Cerebellar nuclear complex (tissue), 1 donor: ENCODE measurements around the gene NBAS.
"Not testable (repeated sequence)": the region's sequence is repeated elsewhere in the genome, so short reads cannot be mapped to it uniquely, and the experiment has no call there.

Experiments
- DNase-seq, 2 experiments: peaks; one replicate each; lab custom pipeline; 2025; lab: John Stamatoyannopoulos, UW

NBAS gene

DNA sequence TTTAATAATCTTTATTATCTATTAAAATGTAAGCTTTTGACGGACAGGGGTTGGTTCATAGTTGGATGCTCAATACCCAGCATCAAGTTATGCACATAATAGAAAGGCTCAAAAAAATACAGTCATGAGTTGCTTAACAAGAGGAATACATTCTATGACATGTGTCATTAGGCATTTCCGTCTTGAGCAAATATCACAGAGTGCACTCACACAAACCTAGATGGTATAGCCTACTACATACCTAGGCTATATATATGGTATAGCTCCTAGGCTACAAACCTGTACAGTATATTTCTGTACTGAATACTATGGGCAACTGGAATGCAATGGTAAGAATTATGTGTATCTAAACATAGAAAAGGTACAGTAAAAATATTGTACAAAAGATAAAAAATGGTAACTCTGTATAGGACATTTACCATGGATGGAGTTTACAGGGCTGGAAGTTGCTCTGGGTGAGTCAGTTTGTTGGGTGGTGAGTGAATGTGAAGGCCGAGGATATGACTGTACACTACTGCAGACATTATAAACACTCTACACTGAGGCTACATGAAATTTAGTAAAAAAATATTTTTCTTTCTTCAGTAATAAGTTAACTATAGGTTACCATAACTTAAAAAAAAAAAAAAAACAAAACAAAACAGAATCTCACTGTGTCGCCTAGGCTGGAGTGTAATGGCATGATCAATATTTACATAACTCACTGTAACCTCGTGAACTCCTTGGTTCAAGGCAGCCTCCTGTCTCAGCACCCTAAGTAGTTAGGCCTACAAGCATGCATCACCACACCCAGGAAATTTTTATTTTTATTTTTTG, 201.2 kb downstream of the NBAS start:
- no peak for DNase-seq

DNA sequence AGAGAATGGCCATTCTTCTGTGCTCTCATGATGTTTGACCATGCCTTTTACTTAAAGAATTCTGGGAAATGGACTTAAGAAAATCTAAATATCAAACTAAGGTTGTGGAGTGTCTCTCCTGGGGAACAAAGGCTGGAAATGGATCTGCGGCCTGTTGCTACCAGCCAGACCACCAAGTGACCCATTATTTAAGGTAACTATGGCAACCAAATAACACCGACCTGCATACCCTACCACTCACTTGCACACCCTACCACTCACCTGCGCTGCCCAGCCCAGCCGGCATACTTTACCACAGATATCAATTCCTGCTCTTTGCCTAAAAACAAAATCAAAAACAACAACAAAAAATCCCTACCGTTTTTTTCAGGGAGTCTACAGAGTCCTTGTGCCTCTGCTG, 203.2 kb downstream of the NBAS start:
- no peak for DNase-seq

DNA sequence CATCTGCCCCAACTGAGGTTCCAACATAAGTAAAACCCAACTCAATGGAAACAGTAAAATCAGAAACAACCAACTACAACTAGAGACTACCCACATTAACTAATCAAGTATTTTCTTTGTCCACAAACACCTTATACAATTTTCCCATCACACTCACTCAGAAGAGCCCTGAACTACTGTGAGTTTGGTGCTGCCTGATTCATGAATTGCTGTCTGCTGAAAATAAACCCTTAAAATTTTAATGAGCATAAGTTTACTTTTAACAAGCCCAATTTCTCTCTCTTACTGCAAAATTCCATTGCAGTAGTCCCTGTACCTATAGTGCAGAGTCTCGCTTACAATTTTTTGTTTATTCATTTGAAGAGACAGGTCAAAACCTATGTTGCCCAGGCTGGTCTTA, 203.9 kb downstream of the NBAS start:
- DNase-seq, result no peak

DNA sequence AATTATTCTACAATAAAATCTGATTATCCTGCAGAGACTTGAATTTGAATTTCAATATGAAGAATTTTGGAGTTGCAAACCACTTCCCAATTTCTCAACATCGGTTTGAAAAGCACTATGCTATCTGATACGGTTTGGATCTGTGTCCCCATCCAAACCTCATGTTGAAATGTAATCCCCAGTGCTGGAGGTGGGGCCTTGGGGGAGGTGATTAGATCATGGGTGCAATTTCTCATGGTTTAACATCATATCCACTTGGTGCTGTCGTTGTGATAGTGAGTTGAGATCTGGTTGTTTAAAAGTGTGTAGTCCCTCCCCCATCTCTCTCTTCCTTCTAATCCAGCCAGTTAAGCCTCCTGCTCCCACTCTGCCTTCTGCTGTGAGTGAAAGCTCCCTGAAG, 205.7 kb downstream of the NBAS start:
- DNase-seq, result no peak

DNA sequence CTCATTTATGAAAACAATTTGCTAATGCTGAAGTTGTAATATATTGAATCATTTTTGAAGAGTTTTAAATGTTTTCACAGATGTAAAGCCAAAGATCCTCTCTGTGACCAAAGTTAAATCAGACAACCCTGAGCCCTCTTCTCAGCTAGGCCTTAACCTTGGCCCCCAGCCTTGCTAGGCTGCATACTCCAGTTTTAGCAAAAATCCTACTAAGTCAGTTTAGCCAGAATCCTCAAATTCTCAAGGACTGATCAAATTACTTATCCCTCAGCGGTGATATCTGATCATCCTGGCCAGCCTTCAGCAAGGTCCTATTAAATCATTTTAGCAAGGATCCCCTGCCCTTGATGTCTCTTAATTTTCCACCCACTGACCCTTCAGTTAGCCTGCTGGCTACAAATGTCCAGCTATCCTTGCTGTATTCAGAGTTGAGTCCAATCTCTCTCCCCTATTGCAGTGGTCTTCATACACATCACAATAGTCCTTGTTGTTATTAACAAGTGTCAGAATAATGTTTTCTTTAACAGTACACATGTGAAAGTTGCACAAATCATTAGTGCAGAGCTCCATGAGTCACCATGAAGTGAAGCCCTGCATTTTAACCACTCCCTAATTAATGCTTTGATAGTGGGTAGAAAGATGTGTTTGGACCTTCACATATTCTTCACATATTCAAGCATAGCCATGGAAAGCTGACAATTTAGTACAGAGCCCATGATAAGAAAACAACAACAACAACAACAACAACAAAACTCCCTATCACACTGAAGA, 206.4 kb downstream of the NBAS start:
- no peak for DNase-seq

DNA sequence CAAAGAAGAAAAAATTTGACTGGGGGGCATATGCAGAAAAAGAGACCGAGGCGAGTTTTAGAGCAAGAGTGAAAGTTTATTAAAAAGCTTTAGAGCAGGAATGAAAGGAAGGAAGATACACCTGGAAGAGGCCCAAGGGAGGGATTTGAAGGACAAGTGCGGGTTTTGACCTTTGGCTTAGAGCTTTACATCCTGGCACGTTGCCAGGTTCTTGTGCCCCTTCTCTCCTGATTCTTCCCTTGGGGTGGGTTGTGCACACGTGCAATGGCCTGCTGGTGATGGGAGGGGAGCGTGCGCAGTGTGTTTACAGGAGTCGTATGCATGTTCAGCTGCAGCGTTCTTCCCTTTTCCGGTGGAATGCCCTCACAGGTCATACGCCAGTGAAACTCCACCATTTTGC, 208.8 kb downstream of the NBAS start:
- no peak for DNase-seq

DNA sequence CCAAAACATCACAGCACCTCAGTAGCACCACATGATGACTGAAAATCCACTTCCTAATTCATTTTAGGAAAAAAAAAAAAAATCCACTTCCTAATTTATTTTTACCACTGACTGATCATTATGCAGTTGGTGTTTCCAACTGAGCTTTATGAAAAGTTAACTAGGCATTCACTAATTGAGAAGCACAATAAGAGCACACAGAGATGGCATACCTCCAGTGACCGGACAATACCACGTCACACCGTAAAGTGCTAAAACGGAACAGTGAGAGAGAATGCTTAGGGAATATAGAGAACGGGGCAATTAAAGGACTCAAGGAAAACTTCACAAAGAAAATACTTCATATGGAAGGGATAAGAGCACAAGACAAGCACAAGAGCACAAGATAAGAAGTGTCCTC, 212.5 kb downstream of the NBAS start:
- no peak for DNase-seq

DNA sequence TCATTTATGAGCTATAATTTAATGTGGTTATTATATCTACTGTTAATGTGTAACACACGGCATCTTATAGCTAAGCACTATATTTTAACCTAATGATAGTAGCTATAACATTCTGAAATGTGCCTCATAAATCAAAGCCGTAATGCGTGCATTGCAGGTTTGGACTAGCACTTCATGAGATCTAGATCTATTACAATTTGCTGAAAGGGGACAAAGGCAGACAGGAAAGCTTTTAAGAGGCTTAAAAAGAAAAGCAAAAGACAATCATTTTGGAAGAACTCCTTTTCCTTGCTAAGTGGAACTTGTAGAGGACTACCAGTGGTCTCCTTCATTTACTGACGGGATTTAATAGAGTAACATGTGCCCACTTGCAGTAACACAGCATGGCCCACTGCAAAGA, 213.1 kb downstream of the NBAS start:
- DNase-seq, result no peak

DNA sequence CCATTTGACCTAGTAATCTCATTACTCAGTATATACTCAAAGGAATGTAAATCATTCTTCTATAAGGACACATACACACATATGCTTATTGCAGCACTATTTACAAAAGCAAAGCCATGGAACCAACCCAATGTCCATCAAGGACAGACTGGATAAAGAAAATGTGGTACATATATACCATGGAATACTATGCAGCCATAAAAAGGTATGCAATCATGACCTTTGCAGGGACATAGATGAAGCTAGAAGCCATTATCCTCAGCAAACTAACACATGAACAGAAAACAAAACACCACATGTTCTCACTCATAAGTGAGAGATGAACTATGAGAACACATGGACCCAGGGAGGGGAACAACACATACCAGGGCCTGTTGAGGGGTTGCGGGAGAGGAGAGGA, 214.5 kb downstream of the NBAS start:
- DNase-seq, result no peak

DNA sequence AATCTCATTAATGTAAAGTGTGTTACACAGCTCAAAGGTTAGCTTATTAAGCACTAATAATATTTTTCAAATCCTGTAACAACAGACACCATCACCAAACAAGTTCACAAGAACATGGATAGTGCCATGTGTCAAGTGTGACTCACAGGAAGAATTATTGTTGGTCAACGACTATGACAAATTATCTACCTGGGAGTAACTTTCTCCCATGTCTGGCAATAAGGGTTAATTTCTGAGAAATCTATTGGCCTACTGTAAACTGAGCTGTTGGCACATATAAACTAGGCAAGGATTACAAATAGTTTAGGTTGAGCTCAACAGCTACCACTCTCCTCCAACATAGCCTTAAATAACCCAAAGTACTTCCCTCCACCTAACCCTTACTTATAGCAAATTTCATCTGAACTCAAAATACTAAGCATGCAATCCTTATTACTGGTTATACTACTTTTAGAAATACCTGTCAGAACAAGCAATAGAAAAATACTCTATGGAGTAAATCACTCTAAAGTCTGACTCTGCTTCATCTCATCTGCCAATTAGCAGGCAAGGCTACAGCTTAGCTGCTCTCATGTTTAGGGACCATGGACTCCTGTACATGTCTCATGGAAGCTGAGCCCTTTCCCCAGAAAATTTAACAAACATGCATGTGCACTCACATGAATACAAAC, 223.0 kb downstream of the NBAS start:
- no peak for DNase-seq

DNA sequence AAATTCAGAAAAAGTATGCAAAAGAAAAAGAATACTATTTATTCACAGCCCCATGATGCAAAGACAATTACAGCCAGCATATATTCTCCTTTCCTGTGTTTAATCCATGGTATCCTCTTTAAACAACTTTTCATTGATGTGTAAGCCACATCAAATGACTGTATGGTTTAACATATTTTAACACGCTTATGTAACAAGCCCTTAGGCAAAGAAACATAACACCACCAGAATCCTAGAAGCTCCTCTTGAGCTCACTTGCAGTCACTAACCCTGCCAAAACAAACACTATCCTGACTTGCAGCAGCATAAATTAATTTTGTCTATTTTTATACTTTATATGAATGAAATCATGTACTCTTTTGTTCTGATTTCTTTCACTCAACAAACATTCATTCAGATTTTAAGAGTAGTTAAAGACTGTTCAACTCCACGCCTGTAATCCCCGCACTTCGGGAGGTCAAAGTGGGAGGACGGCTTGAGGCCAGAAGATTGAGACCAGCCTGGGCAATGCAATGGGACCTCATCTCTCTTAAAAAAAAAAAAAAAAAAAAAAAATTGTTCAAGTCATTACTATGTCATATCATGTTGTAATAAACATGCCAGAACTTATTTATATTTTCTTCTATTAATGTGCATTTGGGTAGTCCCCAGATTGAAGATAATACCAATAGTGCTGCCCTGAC, 226.3 kb downstream of the NBAS start:
- no peak for DNase-seq

DNA sequence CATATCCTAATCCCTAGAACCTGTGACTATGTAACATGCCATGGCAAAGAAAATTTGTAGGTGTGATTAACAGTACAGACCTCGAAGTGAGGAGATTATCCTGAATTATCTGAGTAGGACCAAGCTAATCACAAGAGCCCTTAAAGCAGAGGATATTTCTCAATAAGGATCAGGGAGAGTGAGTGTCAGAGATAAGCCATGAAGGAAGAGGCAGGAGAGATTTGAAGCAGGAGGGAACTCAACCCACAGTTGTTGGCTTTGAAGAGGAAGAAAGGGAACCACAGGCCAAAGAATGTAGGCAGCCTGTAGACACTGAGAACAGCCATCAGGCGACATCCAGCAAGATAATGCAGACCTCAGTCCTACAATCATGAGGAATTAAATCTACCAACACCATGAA, 229.3 kb downstream of the NBAS start:
- no peak for DNase-seq

DNA sequence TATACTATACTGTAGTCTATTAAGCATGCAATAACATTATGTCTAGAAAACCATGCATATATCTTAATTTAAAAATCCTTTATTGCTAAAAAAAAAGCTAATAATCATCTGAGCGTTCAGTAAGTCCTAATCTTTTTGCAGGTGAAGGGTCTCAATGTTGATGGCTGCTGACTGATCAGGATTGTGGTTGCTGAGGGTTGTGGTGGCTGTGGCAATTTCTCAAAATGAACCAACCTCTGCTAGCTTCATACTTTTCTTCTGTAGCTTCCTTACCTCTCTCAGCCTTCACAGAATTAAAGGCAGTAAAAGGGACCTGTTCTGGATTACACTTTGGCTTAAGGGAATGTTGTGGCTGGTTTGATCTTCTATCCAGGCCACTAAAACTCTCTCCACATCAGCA, 235.8 kb downstream of the NBAS start:
- DNase-seq, result no peak

DNA sequence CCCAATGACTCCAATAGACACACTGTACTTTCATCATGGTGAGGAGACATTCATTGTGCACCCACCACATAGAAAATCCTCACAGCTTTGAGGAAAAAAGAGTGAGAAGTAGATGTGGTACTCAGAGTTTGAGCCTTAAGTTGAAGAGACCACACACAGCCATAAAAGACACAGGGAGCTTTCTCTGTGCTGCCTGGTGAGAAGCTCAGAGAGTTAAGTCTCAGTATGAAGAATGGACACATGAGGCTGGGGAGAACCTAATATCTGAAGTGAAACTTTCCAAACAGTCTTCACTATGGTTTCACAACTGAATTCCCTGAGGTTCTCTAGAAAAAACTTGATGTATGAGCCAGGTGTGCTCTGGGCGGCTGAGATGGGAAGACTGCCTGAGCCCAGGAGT, 237.9 kb downstream of the NBAS start:
- no peak for DNase-seq

DNA sequence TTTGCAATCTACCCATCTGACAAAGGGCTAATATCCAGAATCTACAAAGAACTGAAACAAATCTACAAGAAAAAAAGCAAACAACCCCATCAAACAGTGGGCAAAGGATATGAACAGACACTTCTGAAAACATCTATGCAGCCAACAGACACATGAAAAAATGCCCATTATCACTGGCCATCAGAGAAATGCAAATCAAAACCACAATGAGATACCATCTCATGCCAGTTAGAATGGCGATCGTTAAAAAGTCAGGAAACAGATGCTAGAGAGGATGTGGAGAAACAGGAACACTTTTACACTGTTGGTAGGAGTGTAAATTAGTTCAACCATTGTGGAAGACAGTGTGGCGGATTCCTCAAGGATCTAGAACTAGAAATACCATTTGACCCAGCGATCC, 239.7 kb downstream of the NBAS start:
- DNase-seq, result not testable (repeated sequence)

DNA sequence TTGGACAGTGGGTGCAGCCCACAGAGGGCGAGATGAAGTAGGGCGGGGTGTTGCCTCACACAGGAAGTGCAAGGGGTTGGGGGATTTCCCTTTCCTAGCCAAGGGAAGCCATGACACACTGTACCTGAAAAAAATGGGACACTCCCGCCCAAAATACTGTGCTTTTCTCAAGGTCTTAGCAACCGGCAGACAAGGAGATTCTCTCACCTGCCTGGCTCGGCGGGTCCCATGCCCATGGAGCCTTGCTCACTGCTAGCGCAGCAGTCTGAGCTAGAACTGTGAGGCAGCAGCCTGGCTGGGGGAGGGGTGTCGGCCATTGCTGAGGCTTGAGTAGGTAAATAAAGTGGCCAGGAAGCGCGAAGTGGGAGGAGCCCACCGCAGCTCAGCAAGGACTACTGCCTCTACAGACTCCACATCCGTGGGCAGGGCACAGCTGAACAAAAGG, 244.7 kb downstream of the NBAS start:
- DNase-seq, result no peak

DNA sequence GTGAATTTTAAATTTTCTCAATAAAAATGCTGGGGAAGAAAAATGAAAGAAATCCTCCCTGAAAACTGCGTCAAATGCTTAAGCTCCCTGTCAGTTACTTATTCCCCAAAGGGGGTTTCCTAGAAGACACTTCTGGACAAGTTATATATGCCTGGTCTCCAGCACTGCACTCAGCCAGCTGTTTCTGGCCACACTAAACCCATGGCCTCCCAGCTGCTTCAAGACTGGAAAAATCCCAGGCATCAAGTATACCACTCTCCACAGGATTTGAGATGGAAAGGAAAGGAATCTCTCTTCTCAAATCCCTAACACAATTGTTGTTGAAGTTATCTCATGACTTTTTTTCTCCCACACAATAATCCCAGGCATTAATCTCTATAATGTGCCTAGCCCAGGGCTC, 245.7 kb downstream of the NBAS start:
- DNase-seq, result no peak

DNA sequence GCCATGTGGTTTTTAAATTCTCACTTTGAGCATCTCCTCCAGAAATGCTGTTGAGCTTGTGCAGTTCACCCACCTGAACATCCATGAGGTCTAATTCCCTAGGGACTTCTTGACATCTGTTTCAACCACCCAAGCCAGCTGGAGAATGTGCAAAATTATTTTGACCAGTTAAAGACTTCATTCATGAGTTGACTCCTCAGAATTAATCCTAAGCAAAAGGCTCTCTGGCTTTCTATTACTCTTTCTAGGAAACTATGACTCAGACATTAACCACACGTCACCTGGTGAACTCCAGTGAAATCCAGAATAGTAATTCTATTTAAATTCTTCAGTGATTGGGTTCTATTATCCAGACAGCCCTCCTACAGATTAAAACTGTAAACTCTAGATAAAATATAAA, 247.5 kb downstream of the NBAS start:
- DNase-seq, result no peak

DNA sequence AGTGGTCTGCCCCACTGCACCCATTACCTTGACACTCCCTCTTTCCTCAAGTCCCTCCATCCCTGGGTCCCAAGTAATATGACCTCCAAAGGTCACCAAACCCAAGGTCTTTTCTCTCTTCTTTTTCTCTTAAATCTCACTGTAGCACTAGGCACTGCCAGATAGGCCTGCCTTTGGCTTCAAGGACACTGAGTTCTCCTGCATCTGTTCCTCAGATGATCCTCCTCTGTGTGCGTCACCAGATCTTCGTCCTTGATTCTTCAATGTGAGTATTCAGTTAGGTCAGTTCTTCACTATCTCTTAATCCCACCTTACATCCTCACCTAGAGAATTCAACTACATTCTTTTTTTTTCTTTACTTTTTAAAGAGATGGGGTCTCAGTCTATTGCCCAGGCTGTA, 249.2 kb downstream of the NBAS start:
- no peak for DNase-seq

DNA sequence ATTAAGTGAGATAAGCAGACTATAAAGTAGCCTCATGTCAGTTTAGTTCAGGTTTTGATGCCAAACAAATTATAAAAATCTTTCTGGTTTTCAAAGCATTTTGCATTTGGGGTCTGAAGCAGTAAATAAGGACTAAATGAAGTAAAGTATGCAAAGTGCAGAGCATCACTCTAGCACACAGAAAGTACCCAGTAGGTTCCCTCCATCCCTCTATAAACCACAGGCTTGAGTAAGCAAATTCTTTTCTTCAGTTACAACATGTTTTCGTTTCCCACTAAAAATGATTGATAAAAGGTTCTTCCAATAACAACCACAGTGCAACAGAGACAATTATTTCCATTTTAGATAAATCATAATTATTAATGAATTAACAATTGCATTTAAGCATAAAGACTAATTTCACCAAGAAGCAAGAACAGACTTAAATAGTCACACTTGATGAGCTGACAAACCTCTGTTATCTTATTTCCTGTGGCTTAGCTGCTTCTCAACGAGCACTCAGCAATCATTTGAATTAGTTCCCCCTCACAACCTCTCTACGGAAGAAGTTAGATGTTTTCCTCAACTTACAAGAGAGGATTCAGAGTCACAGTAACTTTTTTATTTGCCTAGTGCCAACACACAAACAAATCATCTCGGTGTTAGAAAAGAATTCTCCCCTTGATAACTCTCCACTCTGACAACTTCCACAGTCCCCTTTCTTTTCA, 249.8 kb downstream of the NBAS start:
- no peak for DNase-seq

DNA sequence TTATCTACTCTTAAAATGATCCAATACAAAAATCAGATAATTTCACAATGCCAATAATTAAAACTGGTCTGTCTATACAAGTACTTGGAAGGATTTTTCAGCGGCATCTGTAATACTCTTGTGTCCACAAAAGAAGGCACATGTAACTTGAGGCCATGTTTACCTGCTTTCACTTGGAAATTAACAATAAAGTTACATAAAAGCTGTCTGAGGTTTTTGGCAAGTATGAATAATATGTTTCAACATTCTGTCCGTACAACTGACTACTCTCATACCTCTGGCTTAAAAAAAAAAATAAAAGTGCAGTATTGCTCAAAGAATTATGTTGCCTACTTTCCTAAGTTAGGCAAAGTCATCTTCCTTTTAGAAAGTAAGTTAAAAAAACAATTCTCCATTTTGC, 253.6 kb downstream of the NBAS start:
- no peak for DNase-seq

DNA sequence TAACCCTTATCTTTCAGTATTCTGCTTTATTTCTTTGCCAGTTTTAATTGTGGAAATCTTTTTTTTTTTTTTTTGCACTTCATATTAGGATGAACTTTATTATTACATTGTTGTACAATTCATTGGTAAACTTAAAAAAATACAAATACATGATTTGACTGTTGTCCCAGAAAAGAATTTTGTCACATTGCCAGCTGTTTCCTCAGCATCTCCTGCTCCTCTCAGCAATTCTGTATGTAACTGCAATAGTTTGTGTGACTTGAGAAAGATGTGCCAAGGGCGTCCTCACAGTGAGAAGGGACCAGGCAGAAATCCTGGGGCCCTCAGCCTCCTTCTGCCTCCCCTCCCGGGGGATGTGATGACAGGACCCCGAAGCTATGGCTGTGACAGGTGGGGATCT, 254.4 kb downstream of the NBAS start:
- no peak for DNase-seq
